Liver (tissue), 3 donors: ENCODE results near the gene MICAL3.

Experiments
- CTCF ChIP-seq: fragments of 150-350 bp; IDR thresholded peaks from 2 replicates; pipeline ENCODE4 v1.5.1; 2017; ENCODE audit warnings: improper control_type of control experiment, low read depth, low read length; ENCODE audit not compliant: missing input control
- RAD21 ChIP-seq, 2 donors: IDR thresholded peaks; 2 replicates each; pipeline ENCODE4 v1.6.1; 2016; ENCODE audit warnings: antibody characterized with exemption in 2 of 2, mild to moderate bottlenecking in 2 of 2
- REST ChIP-seq: IDR thresholded peaks from 2 replicates; pipeline ENCODE4 v1.6.1; 2016; ENCODE audit warnings: antibody characterized with exemption, mild to moderate bottlenecking
- TAF1 ChIP-seq: conservative IDR thresholded peaks from 2 replicates; pipeline ENCODE4 v1.6.1; 2016; ENCODE audit warnings: antibody characterized with exemption, mild to moderate bottlenecking
- donor health status: healthy.
- donor health status: healthy.

DNA sequence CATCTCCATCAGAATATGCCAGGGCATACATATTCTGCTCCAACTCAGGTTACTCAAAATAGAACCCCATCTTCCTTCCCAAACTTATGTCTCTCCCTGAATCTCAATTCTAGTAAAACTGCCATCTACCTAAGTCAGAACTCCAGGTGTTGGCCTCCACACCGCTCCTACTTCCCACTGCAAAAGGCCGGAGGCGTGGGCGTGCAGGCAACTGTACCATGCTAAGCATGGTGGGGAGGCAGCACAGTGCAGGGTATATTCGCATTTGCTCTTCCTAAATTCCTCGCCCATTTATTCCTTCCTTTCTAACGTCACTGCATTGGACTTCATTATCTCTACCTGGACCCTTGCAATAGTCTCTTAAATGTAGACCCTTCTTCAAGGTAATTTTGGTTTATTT is 97.8 kb downstream of the MICAL3 start:
- TF ChIP-seq CTCF, result no peak
- TF ChIP-seq RAD21 (IDR thresholded peaks at IDR 0.05), result no peak
- TF ChIP-seq REST, result no peak
- TF ChIP-seq TAF1, result no peak
